GM12892 (cell line): Measurements from ENCODE around the gene SPATA20.

Source experiments
- POLR2A ChIP-seq: IDR thresholded peaks from 2 replicates; pipeline ENCODE4 v1.6.1; 2011; ENCODE audit warnings: low read depth, low read length, control low read depth
- TAF1 ChIP-seq: IDR thresholded peaks from 2 replicates; pipeline ENCODE4 v1.6.1; 2011; ENCODE audit warnings: low read depth, mild to moderate bottlenecking, control low read depth, low read length, borderline replicate concordance

DNA sequence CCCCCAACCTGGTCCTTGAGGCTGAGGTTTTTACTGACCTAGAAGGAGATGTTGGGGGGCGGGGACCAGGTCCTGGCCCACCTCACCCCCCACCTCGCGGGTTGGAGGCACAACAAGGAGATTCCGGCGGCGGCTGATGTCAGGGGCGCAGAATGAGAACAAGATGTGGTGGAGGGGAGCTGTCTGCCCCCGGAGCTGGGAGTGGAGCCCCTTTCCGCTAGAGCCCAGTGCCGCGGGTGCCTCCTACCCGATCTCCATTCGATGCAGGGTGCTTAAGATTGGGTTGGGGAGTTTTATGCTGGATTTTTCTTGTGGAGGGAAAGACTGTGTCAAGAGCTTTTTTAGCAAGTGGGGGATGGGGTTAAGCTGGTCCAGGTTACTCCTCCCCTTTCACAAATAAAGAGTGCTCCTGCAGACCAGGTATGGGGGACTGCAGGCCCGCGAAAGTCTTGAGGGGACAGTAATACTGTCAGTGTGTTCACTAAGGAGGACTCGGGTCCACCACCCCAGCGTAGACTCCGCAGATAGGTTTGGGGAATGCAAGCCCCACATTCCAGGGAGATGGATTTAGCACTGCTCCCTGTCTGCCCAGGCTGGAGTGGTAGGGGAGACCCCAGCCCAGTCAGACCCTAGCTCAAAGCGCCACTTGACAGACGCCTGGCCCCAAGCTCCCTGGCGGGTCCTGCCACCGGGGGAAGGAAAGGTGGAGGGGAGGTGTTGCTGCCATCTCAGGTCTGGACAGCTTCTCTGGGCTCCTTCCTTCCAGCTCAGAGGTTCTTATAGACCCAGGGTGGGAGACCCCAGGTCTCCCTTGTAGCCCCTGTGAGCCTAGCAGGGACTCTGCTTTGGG is 15.5 kb downstream of the SPATA20 start:
- TF ChIP-seq POLR2A (no peak), TAF1 (no peak)
